Stimulated activated CD8-positive, alpha-beta memory T cell treated with anti-CD3 and anti-CD28 coated beads, Interleukin-7, amount 100 ng/mL, for 1 hour (primary cell): ENCODE results near the gene MOV10L1.
A peak's percentile ranks its signal among the peaks of the same experiment; 100 is the strongest.
"Not testable (repeated sequence)": the region's sequence is repeated elsewhere in the genome, so short reads cannot be mapped to it uniquely, and the experiment has no call there.

Source experiments
- DNase-seq, 2 donors: peaks; one replicate each; pipeline ENCODE4 v3.0.0-alpha.2; 2020; ENCODE audit warnings: low read depth in 2 of 2

The MOV10L1 gene

GRCh38 chr22:50137277-50137676, 47.5 kb downstream of the MOV10L1 start:
- DNase-seq: not testable (repeated sequence)

DNA sequence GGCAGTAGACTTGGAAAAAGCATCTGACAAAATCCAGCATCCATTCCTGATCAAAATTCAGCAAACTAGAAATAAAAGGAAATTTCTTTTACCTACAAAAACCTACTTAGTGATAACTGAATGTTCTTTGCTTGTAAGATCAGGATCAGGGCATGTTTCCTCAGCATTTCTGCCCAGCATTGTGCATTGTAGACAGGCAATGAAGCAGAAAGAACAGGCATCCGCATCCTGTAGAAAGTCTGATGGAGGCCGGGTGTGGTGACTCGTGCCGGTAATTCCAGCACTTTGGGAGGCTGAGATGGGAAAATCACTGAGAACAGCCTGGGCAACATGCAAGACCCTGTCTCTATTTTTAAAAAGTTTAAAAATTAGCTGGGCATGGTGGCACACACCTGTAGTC, 48.2 kb downstream of the MOV10L1 start:
- DNase-seq: no peak

DNA sequence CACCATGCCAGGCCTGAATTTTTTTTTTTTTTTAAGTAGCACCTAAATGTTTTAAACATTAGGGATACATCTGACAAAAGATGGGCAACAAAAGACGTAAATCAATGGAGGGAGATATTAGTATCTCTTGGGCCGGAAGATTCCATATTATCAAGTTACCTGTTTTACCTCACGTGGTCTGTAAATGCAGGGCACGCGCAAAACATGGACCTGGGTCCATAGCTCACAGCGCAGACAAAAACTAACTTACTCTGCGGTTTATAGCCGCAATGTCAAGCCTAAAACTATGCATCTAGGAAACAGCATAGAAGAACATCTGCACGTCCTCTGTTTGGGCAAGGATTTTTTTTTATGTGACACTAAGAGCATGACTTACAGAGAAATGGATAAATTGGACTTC, 49.2 kb downstream of the MOV10L1 start:
- no peak for DNase-seq

DNA sequence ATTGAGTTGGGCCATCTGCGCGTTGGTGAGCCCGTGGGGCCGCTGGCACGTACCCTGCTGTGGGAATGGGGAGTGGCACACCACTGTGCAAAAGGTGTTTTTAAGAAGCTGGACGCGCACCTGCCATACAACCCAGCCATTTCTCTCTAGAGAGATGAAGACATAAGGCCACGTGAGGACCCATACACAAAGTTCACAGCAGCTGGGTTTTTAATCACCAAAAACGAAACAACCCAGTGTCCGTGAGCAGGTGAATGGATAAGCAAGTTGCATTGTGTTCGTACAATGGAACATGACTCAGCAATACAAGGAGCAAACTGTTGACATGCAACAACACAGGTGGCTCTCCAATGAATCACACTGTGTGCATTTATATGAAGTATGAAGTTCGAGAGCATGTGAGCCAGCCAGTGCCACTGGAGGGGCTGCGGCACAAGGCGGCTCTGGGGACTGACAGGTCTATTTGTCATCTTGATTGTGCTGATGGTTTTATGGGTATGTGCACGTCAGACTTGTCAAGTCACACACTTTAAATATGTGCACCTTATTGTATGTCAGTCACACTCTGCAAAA, 50.1 kb downstream of the MOV10L1 start:
- no peak for DNase-seq

DNA sequence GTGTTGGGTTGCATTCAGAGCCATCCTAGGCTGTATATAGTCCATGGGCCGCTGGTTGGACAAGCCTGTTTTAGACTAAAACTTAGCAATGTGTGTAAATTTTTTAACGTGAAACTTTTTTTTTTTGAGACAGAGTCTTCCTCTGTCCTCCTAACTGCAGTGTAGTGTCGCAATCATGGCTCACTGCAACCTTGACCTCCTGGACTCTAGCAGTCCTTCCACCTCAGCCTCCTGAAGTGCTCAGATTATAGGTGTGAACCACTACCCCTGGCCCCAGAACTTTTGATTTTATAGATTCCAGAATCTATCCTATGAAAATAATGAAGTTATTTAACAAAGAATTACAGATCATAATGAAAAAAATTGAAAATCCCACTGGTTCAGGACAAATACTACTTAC, 50.8 kb downstream of the MOV10L1 start:
- no peak for DNase-seq

GRCh38 chr22:50141462-50141861, 51.7 kb downstream of the MOV10L1 start:
- no peak for DNase-seq

DNA sequence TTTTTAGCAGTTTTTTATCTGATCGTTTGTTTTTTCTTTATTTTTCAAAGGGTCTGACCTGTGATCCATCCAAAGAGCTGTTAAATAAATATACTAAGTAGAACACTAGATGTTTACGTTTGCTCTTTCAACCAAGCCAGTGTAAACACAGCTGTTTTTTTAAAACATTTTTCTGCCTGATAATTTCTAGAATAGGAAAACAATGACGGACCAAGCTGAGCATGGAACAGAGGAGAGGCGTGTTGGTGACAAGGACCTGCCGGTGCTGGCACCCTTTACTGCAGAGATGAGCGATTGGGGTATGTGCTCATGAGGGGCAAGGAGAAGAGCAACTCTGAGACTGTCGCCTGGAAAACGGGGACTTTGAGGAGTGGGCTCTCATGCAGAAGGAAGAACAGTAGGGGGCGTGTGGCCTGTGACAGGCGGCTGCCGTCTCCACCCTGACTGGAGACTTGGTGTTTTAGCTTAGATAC, 52.1 kb downstream of the MOV10L1 start:
- DNase-seq: no peak

- DNase-seq: no peak
Observed at GRCh38 chr22:50143096-50143495, 53.3 kb downstream of the MOV10L1 start.

DNA sequence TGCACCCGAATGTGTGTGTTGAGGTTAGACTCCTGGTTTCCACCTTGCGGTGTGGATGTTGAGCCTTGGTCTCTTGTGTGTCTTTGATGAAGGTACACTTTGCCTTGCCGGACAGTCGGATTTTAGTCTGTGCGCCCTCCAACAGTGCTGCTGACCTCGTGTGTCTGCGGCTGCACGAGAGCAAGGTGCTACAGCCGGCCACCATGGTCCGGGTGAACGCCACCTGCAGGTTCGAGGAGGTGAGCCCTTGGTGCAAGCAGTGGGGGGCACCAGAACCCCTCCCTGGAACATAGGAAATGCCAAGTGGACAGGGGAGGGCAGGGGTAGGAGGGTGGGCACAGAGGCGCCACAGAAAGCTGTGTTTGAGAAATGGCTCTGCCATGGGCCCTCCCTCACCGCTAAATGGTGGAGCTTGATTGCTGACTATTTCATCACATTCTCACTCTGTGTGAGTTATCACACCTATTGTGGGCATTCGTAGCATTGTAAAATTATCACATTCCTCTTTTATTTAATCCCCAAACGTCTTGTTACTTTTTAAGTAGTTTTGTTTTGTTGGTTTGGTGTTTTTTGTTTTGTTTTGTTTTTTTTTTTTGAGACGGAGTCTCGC, 54.3 kb downstream of the MOV10L1 start:
- no peak for DNase-seq

- DNase-seq: no peak
Observed at GRCh38 chr22:50145721-50146438, 56.1 kb downstream of the MOV10L1 start.

- DNase-seq: no peak
Observed at GRCh38 chr22:50146439-50147238, 56.8 kb downstream of the MOV10L1 start.

- DNase-seq: not testable (repeated sequence)
Observed at GRCh38 chr22:50147258-50148165, 57.7 kb downstream of the MOV10L1 start.

- no peak for DNase-seq
Observed at GRCh38 chr22:50148166-50148500, 58.3 kb downstream of the MOV10L1 start.

DNA sequence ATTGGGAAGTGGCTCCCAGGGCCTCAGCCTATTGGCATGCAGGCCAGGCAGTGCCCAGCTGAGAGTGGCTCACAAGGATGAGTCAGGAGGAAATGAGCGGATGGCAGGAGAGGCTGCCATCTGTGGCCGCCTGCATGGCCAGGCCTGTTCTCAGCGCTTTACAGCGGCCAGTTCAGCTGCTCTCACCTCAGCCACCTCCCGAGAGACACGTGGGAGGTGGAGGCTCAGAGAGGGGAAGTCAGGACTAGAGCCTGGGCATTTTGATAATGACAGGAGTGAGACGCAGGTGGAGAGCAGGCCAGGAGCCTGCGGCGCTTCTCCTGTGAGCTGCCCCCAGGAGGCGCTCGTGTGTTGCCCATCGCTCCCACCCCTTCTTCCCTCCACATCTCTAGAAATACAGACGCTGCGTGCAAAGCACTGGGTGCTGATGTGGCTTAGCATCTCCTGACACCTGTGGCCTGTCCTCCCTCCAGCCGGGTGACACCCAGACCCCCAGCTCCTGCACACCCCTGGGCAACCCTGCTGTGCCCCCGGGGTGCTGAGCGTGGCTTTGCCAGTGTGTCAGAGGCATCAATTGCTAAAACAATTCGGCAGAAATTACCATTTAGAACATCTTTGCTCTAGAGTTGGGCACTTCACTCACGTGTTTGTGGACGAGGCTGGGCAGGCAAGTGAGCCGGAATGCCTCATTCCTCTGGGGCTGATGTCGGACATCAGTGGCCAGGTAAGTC, 59.4 kb downstream of the MOV10L1 start:
- peak; percentile 52 to 54 for DNase-seq

DNA sequence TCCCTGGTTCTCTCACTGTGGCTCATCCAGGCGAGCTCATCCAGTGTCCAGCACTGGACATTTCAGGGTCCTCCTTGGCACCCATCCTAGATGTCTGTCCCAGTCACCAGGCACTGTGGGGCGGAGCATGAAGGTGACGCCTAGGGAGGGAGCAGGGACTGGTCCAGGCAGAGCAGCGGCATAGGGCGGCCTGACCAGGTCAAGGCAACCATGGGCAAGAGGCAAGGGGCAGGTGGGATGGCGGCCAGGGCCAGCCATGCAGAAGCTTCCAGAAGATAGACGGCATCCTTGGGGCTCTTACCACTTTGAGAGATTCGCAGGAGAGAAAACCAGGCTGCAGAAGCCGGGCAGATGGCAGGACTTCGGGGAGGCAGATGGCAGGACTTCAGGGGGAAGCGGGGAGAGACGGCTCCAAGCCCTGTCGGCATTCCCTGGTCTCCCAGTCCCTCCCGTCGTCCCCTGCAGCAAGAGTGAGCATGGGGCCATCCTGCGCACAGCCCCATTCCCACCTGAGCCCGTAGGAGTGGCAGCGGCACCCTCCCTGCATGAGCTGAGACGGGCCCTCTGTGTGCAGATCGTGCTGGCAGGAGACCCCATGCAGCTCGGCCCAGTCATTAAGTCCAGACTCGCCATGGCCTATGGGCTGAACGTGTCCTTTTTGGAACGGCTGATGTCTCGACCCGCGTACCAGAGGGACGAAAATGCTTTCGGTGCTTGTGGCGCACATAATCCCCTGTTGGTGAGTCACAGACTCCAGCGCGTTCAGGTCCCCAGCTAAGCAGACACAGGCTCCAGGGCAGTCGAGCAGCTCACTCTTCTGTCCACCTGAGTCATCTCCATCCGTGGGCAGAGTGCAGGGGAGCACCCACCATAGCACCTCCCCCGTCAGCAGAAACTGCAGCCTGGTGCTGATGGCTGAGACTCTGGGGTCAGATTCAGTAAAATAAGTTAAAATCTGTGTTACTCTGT, 60.6 kb downstream of the MOV10L1 start:
- no peak for DNase-seq

- DNase-seq: no peak
Observed at GRCh38 chr22:50151571-50152537, 62.0 kb downstream of the MOV10L1 start.

- no peak for DNase-seq
Observed at GRCh38 chr22:50153056-50153755, 63.4 kb downstream of the MOV10L1 start.

GRCh38 chr22:50153756-50154140, 63.9 kb downstream of the MOV10L1 start:
- DNase-seq: no peak
